Measurements from ENCODE around the gene ISG20L2.
"Not testable (repeated sequence)": the region's sequence is repeated elsewhere in the genome, so short reads cannot be mapped to it uniquely, and the experiment has no call there.

ISG20L2 gene

DNA sequence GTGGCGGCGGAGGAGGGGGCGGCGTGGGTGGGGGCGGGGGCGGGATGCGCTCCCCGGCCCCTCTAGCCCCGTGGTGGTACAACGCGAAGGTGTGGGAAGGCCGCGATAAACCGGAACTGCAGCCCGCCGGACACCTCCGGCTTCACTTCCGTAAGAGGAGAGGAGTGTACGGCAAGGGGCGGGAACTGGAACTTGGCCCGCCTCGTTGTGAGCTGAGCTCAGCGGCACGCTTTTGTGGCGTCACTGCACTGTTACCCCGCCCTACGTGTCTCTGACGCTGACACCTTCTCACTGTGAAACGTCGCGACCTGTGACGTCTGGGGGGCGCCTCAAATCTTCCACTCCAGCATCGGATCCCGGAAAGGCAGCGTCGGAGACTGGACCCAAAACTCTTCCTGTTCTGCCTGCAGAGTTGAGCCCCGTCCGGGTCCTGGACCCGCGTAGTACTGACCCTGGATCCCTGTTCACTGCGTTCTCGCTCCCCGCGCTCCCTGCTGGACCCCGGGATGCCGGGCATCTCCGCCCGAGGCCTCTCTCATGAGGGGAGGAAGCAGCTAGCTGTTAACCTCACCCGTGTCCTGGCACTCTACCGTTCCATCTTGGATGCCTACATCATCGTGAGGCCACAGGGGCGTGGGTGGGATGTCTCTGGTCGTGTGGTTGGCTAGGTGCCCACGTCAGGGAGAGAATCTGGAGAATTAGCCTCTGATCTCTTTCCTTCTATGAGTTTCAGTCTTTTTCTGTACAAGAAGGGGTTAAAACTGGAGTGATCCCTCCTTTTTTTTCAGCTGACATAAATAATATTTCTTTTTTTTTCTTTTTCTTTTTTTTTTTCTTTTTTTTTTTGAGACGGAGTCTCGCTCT, at the start of gene ISG20L2:
Gene ISG20L2, minus strand, starts transcription at position 168 of the 864 bp plus-strand sequence. CDS start 1,114 bp downstream, outside the sequence.
- DNase-seq, result peak; percentile 95 to 97

- no peak for DNase-seq
Measured at GRCh38 chr1:156777573-156777972, 49.0 kb upstream of the ISG20L2 start.

DNA sequence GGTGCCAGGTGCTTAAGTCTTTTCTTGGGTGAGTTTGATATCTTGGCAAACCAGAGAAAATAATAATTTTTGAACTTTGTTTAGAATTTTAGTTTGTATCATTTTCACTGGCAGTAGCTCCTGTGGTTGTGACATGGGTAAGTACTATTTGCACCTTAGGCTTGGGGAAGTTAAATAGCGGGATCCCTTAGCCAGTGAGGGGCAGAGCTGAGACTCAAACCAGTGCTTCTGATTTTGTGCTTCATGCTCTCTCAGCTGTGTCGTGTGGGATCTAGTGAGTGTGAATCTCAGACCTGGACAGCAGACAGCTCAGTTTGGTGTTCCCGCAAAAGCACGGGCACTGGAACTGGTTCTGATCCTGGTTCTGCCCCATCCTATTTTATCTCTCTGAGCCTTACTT, 48.4 kb upstream of the ISG20L2 start:
- DNase-seq, result no peak

DNA sequence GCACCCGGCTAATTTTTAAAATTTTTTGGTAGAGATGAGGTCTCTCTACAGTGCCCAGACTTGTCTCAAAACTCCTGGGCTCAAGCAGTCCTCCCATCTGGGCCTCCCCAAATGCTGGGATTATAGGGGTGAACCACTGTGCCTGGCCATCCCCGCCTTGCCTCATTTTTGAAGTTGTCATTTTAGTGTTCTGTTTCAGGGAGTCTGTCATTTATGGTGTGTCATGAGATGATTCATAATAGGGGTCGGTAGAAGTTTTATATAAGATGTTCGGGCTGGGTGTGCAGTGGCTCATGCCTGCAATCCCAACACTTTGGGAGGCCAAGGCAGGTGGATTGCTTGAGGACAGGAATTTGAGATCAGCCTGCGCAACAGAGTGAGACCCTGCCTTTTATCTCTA, 47.2 kb upstream of the ISG20L2 start:
- no peak for DNase-seq

DNA sequence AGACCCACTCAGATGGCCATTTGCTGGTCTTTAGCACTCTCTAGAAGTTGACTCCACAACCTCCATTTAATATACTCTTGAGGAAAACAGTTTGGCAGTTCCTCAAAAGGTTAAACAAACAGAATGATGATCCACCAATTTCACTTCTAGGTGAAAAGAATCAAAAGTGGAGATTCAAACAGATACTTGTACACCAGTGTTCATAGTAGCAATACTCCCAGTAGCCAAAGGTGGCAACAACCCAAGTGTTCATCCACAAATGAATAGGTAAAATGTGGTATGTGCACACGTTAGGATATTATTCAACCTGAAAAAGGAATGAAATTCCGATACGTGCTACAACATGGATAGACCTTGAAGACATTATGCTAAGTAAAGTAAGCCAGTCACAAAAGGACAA, 45.0 kb upstream of the ISG20L2 start:
- DNase-seq, result no peak

GRCh38 chr1:156772728-156773497, 44.3 kb upstream of the ISG20L2 start:
- DNase-seq, result no peak

GRCh38 chr1:156772222-156772621, 43.7 kb upstream of the ISG20L2 start:
- DNase-seq, result no peak

- no peak for DNase-seq
Measured at GRCh38 chr1:156768610-156769295, 40.2 kb upstream of the ISG20L2 start.

GRCh38 chr1:156767879-156768604, 39.5 kb upstream of the ISG20L2 start:
- DNase-seq, result no peak

DNA sequence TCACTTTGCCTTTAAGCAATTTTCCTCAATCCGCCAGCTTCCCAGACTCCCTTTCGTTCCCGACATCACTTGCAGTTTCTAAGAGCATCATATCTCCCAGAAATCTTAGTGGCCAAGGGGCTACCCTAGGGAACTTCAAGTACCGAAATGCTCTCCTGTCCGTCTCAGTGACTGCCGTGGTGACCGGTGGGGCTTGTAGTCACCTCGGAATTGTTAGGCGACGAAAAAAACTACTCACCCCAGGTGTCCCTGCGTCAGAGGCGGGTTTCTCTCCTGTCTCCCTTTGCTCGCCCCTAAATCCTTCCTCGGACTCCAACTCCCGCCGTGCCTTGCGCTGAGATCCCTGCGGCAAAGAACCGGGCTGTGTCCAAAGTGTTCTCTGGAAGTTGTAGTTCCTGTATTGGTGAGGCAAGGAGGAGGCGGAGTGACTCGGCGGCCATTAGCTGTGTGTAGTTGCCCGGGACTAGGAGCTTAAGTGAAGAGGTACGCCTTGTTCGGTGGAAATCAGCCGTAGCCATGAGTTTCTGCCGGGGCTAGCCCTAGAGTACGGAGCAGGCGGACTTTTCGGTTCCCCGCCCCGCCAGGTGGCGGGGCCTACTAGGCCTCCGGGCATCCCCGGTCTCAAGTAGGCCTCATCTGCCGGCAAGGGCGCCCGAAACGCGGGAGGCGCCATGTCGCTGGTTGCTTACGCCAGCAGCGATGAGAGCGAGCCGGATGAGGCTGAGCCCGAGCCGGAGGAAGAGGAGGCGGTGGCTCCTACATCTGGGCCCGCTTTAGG, 38.7 kb upstream of the ISG20L2 start, which contains the start of gene PRCC:
Gene PRCC, plus strand, starts transcription at position 435 of the 778 bp plus-strand sequence. Its CDS starts 237 bp downstream, at position 672.
- peak; percentile 98 to 99 for DNase-seq

GRCh38 chr1:156766298-156767100, 37.9 kb upstream of the ISG20L2 start:
- no peak for DNase-seq

DNA sequence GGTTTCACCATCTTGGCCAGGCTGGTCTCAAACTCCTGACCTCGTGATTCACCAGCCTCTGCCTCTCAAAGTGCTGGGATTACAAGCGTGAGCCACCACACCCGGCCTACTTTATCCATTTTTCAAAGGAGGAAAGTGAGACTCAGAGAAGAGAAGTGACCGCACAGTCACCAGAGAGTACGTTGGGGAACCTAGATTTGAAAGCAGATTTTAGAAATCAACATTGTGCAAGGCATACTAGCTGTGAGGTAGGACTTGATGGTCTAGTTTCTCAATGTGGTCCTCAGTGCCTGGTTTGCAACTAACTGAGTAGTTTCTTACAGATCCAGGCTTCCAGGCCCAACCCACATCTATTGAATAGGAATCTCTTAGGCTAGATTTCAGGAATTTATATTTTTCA, 37.1 kb upstream of the ISG20L2 start:
- DNase-seq, result no peak

DNA sequence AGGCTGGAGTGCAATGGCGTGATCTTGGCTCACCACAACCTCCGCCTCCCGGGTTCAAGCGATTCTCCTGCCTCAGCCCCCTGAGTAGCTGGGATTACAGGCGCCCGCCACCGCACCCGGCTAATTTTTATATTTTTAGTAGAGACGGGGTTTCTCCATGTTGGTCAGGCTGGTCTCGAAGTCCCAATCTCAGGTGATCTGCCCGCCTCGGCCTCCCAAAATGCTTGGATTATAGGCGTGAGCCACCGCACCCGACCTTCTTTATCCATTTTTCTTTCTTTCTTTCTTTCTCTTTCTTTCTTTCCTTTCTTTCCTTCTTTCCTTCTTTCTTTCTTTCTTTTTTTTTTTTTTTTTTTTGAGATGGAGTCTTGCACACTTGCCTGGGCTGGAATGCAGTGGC, 36.6 kb upstream of the ISG20L2 start:
- DNase-seq, result not testable (repeated sequence)

DNA sequence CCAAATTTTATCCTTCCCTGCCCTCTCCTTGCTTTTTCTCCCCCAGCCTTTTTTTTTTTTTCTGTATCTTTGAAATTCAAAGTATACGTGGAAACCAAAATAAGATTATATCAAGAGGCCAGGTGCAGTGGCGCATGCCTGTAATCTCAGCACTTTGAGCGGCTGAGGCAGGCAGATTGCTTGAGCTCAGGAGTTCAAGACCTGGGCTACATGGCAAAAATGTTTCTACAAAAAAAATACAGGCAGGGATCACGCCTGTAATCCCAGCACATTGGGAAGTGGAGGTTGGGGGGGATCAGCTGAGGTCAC, 32.2 kb upstream of the ISG20L2 start:
- no peak for DNase-seq

- no peak for DNase-seq
Measured at GRCh38 chr1:156760092-156760795, 31.7 kb upstream of the ISG20L2 start.

- DNase-seq, result not testable (repeated sequence)
Measured at GRCh38 chr1:156757572-156758253, 29.1 kb upstream of the ISG20L2 start.

DNA sequence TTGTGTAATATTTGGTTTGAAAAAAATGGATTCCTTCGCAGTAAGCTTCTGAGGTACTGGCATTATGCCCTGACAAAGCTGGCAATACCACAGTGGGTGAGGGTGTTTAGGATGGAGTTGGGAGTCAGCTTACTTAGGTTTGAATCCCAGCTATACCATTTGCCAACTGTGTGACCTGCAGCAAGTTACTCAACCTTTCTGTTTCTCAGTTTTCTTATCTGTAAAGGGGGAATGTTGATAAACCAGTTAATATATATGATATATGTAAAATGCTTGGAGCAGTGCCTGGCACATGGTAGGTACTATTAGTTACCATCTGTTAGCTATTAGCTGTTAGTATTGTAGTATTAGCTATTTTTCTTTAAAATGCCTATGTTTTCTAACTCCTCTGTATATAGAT, 27.8 kb upstream of the ISG20L2 start:
- no peak for DNase-seq

GRCh38 chr1:156755527-156755950, 27.0 kb upstream of the ISG20L2 start:
- no peak for DNase-seq

- DNase-seq, result peak in 1 of 2 experiments; percentile 46
Measured at GRCh38 chr1:156754219-156754618, 25.7 kb upstream of the ISG20L2 start.
